Mesenchymal stem cell (in vitro differentiated cells and primary cell): Measurements from ENCODE around the gene ERGIC2.
"Not testable (repeated sequence)": the region's sequence is repeated elsewhere in the genome, so short reads cannot be mapped to it uniquely, and the experiment has no call there.

Experiments
- DNase-seq: peaks from one replicate; pipeline ENCODE4 v3.0.0-alpha.2; 2013
- H2AFZ ChIP-seq: one replicate; pipeline ENCODE4 v1.6.1; 2013; ENCODE audit warnings: low read depth, mild to moderate bottlenecking, control low read depth, inconsistent platforms, low read length, moderate library complexity
- H2AK5ac ChIP-seq: 2 replicates; pipeline ENCODE4 v1.6.1; 2013; ENCODE audit warnings: low read length, moderate library complexity, mild to moderate bottlenecking, inconsistent platforms; ENCODE audit not compliant: severe bottlenecking
- H2BK120ac ChIP-seq: one replicate; pipeline ENCODE4 v1.6.1; 2013; ENCODE audit warnings: low read depth, mild to moderate bottlenecking, inconsistent platforms, low read length, moderate library complexity
- H2BK12ac ChIP-seq, 2 experiments: one replicate each; pipeline ENCODE4 v1.6.1; 2013; ENCODE audit warnings: inconsistent platforms in 2 of 2, low read length in 2 of 2, mild to moderate bottlenecking in 2 of 2, moderate library complexity in 2 of 2, control low read depth in 1 of 2
- H2BK15ac ChIP-seq: one replicate; pipeline ENCODE4 v1.6.1; 2013; ENCODE audit warnings: mild to moderate bottlenecking, low read depth, inconsistent platforms; ENCODE audit not compliant: poor library complexity, severe bottlenecking
- H2BK5ac ChIP-seq: 2 replicates; pipeline ENCODE4 v1.6.1; 2013; ENCODE audit warnings: low read depth, mild to moderate bottlenecking, low read length, control low read depth, inconsistent platforms; ENCODE audit not compliant: poor library complexity, severe bottlenecking
- H3K14ac ChIP-seq, 2 experiments: one replicate each; pipeline ENCODE4 v1.6.1; 2013; ENCODE audit warnings: inconsistent platforms in 2 of 2, low read length in 2 of 2, control low read depth in 1 of 2, mild to moderate bottlenecking in 1 of 2, moderate library complexity in 1 of 2
- H3K18ac ChIP-seq, 2 experiments: one replicate each; pipeline ENCODE4 v1.6.1; 2013; ENCODE audit warnings: inconsistent platforms in 2 of 2, low read length in 2 of 2, control low read depth in 1 of 2, low read depth in 1 of 2, mild to moderate bottlenecking in 1 of 2
- H3K23ac ChIP-seq, 2 experiments: one replicate each; pipeline ENCODE4 v1.6.1; 2013; ENCODE audit warnings: inconsistent platforms in 2 of 2, low read length in 2 of 2, mild to moderate bottlenecking in 2 of 2, moderate library complexity in 2 of 2, control low read depth in 1 of 2
- H3K27ac ChIP-seq: 2 replicates; pipeline ENCODE4 v1.5.1; 2013; ENCODE audit warnings: mild to moderate bottlenecking, moderate library complexity, low read length, control low read depth, inconsistent platforms; ENCODE audit not compliant: poor library complexity, severe bottlenecking
- H3K27me3 ChIP-seq, 2 experiments: 2 replicates each; pipeline versions ENCODE4 v1.6.1 to v1.7.0; 2013; ENCODE audit warnings: low read length in 2 of 2, mild to moderate bottlenecking in 2 of 2, moderate library complexity in 2 of 2, control low read depth in 1 of 2, inconsistent platforms in 1 of 2; ENCODE audit not compliant: control insufficient read depth in 1 of 2, insufficient read depth in 1 of 2
- H3K36me3 ChIP-seq, 2 experiments: 2 replicates each; pipeline versions ENCODE4 v1.6.1 to v1.7.0; 2013; ENCODE audit warnings: low read length in 2 of 2, control low read depth in 1 of 2, inconsistent platforms in 1 of 2, low read depth in 1 of 2, mild to moderate bottlenecking in 1 of 2; ENCODE audit not compliant: insufficient read depth in 2 of 2, control insufficient read depth in 1 of 2
- H3K4ac ChIP-seq, 2 experiments: one replicate each; pipeline ENCODE4 v1.6.1; 2013; ENCODE audit warnings: inconsistent platforms in 2 of 2, low read length in 2 of 2, mild to moderate bottlenecking in 2 of 2, moderate library complexity in 2 of 2, control low read depth in 1 of 2, low read depth in 1 of 2
- H3K4me1 ChIP-seq: 2 replicates; pipeline ENCODE4 v1.6.1; 2013; ENCODE audit warnings: low read depth, low read length, control low read depth; ENCODE audit not compliant: control insufficient read depth, insufficient read depth
- H3K4me2 ChIP-seq: 2 replicates; pipeline ENCODE4 v1.6.1; 2013; ENCODE audit warnings: low read length, mild to moderate bottlenecking, inconsistent platforms; ENCODE audit not compliant: poor library complexity, severe bottlenecking
- H3K4me3 ChIP-seq, 2 experiments: 2 replicates each; pipeline versions ENCODE4 v1.5.1 to v1.7.0; 2013; ENCODE audit warnings: low read length in 2 of 2, mild to moderate bottlenecking in 2 of 2, control low read depth in 1 of 2, low read depth in 1 of 2; ENCODE audit not compliant: insufficient read depth in 1 of 2
- H3K79me1 ChIP-seq: replicated peaks from 2 replicates; pipeline ENCODE4 v1.6.1; 2013; ENCODE audit warnings: mild to moderate bottlenecking, control low read depth, low read length, inconsistent platforms; ENCODE audit not compliant: poor library complexity, severe bottlenecking
- H3K9ac ChIP-seq: 2 replicates; pipeline ENCODE4 v1.7.0; 2013; ENCODE audit warnings: mild to moderate bottlenecking, low read length, moderate library complexity
- H3K9me3 ChIP-seq: 2 replicates; pipeline ENCODE4 v1.7.0; 2013; ENCODE audit warnings: mild to moderate bottlenecking, low read length; ENCODE audit not compliant: control insufficient read depth
- H4K8ac ChIP-seq: one replicate; pipeline ENCODE4 v1.6.1; 2013; ENCODE audit warnings: inconsistent platforms, mild to moderate bottlenecking, low read length, moderate library complexity
- H4K91ac ChIP-seq: one replicate; pipeline ENCODE4 v1.6.1; 2013; ENCODE audit warnings: mild to moderate bottlenecking, low read length, inconsistent platforms
- WGBS: methylation state at CpG from one replicate; pipeline ENCODE4 v1.1.7; 2013; ENCODE audit warnings: mixed read lengths; 5-methylcytosine and 5-hydroxymethylcytosine counted together

The ERGIC2 gene

DNA sequence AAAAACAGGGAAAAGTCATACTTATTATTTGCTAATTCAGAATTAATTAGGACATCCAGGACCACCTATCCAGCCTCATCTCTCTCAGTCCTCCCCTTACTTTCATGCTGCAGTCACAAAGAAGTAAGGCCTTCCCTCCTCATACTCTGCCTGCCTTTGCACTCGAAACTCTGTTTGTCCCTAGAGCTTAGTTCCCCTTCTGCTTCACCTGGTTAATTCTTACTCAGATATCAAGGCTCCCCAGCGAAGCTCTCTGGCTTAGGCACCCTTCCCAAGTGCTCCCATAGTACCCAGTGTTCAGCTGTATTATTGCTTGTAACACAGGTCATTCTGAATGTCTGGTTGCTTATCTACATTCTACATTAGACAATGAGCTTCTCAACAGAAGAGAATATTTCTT lies 81.3 kb downstream of the ERGIC2 start:
- 97% methylated on average over 2 of the region's 2 CpGs for WGBS
- Histone ChIP-seq H3K18ac (no peak overlapping the region), H2BK15ac (no peak overlapping the region), H4K91ac (no peak overlapping the region), H3K4ac (no peak overlapping the region), H3K14ac (no peak overlapping the region), H3K9ac (no peak overlapping the region), H3K4me3 (no peak overlapping the region), H3K4me2 (no peak overlapping the region), H3K4me1 (no peaks in the 10 kb centered on the region), H2AK5ac (no peak overlapping the region), H3K79me1 (peaks cover 1% of the 10 kb centered on the region), H4K8ac (no peak overlapping the region), H3K27me3 (no peaks in the 10 kb centered on the region), H3K9me3 (no peaks in the 10 kb centered on the region), H2AFZ (no peak overlapping the region), H2BK12ac (no peak overlapping the region), H3K23ac (no peak overlapping the region), H2BK5ac (no peak overlapping the region), H3K36me3 (peaks cover 0 to 3% of the 10 kb centered on the region in 2 experiments), H2BK120ac (no peak overlapping the region), H3K27ac (no peak overlapping the region)
- no peak for DNase-seq

DNA sequence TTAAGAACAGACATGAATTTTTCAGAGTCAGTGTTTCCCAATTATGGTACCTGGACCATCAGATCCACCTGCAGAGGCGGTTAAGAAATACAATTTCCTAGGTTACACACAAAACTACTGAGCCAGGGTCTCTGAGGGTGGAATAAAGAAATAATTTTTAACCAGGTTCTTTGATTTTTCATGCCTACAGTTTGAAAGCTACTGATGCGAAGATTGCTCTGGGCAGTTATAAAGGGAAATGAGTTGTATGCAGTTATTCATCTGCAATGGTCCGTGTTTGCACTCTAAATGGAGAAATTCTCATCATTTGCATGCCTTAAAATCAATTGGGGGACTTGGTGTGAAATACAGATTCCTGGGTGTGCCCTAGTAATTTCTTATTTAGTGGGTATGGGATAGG lies 89.7 kb downstream of the ERGIC2 start:
- H3K79me1 ChIP-seq, result no peaks in the 10 kb centered on the region
- H2BK12ac ChIP-seq, result no peak overlapping the region
- no peak overlapping the region for H3K27ac ChIP-seq
- no peak overlapping the region for H2AFZ ChIP-seq
- no peak overlapping the region for H2BK120ac ChIP-seq
- H3K9me3 ChIP-seq, result no peaks in the 10 kb centered on the region
- no peak overlapping the region for H3K4ac ChIP-seq
- H3K4me3 ChIP-seq, result no peak overlapping the region
- no peak for DNase-seq
- no peak overlapping the region for H3K14ac ChIP-seq
- no peak overlapping the region for H3K9ac ChIP-seq
- H2BK15ac ChIP-seq, result no peak overlapping the region
- no peak overlapping the region for H3K18ac ChIP-seq
- H3K27me3 ChIP-seq, result no peaks in the 10 kb centered on the region
- H4K91ac ChIP-seq, result no peak overlapping the region
- H2AK5ac ChIP-seq, result no peak overlapping the region
- H3K4me2 ChIP-seq, result no peak overlapping the region
- H4K8ac ChIP-seq, result no peak overlapping the region
- H2BK5ac ChIP-seq, result no peak overlapping the region
- no peaks in the 10 kb centered on the region for H3K4me1 ChIP-seq
- WGBS, result 98% methylated on average over 2 of the region's 3 CpGs
- no peak overlapping the region for H3K23ac ChIP-seq
- H3K36me3 ChIP-seq, result no peaks in the 10 kb centered on the region

DNA sequence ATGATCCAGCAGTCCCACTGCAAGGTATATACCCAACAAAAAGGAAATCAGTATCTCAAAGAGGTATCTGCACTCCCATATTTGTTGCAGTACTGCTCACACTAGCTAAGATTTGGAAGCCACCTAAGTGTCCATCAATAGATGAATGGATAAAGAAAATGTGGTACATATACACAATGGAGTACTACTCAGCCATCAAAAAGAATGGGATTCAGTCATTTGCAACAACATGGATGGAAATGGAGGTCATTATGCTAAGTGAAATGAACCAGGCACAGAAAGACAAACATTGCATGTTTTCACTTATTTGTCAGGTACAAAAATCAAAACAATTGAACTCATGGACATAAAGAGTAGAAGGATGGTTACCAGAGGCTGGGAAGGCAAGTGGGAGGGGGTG lies 90.5 kb downstream of the ERGIC2 start:
- not testable (repeated sequence) for H3K14ac ChIP-seq, H3K4me2 ChIP-seq, H2BK12ac ChIP-seq, H3K79me1 ChIP-seq, H4K8ac ChIP-seq, H3K4me3 ChIP-seq, H3K4me1 ChIP-seq, H2AK5ac ChIP-seq, H3K9me3 ChIP-seq, H3K27ac ChIP-seq, H4K91ac ChIP-seq, H2BK120ac ChIP-seq, H2BK5ac ChIP-seq, H3K4ac ChIP-seq, H3K18ac ChIP-seq, DNase-seq, H3K27me3 ChIP-seq, H2AFZ ChIP-seq, H2BK15ac ChIP-seq, H3K9ac ChIP-seq, H3K23ac ChIP-seq, H3K36me3 ChIP-seq

DNA sequence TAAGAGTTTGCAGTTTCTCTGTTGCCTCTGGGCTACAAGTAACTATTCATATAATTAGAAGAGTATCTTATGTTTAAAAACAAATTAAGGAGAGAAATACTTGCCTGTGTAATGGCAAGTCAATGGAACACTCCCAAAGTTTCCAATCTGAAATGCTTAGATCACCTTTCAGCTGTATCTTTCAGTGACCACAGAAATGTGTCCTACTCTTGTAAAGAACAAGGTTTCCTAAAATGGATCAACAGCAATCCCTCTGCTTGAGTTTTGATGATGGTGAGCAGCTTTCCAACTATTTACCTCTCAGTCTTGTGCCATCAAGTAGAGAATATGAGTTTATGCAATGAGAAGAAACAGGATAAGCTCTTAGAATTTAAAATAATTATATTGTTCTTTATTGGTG lies 92.9 kb downstream of the ERGIC2 start:
- H3K27ac ChIP-seq, result no peak overlapping the region
- H4K91ac ChIP-seq, result no peak overlapping the region
- no peak overlapping the region for H3K14ac ChIP-seq
- H4K8ac ChIP-seq, result no peak overlapping the region
- no peak overlapping the region for H3K9ac ChIP-seq
- no peak overlapping the region for H3K4ac ChIP-seq
- no peak overlapping the region for H3K23ac ChIP-seq
- no peaks in the 10 kb centered on the region for H3K36me3 ChIP-seq
- no peak overlapping the region for H3K18ac ChIP-seq
- H2BK15ac ChIP-seq, result no peak overlapping the region
- no peak overlapping the region for H2BK5ac ChIP-seq
- no peak overlapping the region for H2BK12ac ChIP-seq
- no peaks in the 10 kb centered on the region for H3K4me1 ChIP-seq
- H3K79me1 ChIP-seq, result no peaks in the 10 kb centered on the region
- DNase-seq, result no peak
- no peaks in the 10 kb centered on the region for H3K9me3 ChIP-seq
- no peaks in the 10 kb centered on the region for H3K27me3 ChIP-seq
- no peak overlapping the region for H3K4me2 ChIP-seq
- H3K4me3 ChIP-seq, result no peak overlapping the region
- no peak overlapping the region for H2AFZ ChIP-seq
- H2AK5ac ChIP-seq, result no peak overlapping the region
- H2BK120ac ChIP-seq, result no peak overlapping the region
